Upper lobe of left lung (tissue), 4 donors: ENCODE measurements around the gene KIAA1210.

Experiments used
- EP300 ChIP-seq, 4 donors: sonication (generic); formaldehyde crosslinking; IDR thresholded peaks; one replicate each; pipeline ENCODE4 v1.5.1; 2017; ENCODE audit warnings: antibody characterized with exemption in 4 of 4, control low read depth in 2 of 4
- POLR2A ChIP-seq, 4 donors: fragments of 450-650 bp; IDR thresholded peaks; one replicate each; pipeline ENCODE4 v1.5.1; 2016 to 2017; ENCODE audit warnings: antibody characterized with exemption in 4 of 4, mild to moderate bottlenecking in 2 of 4
- POLR2AphosphoS5 ChIP-seq, 2 donors: sonication (generic); formaldehyde crosslinking; IDR thresholded peaks; one replicate each; pipeline ENCODE4 v1.5.1; 2017; ENCODE audit warnings: antibody characterized with exemption in 2 of 2
- TF ChIP-seq, protein P1 (sequence below), 6 experiments: fragments of 450-650 bp in 4 of 6; fragments of 200-600 bp in 2 of 6; sonication (generic) in 2 of 6; IDR thresholded peaks; one replicate each; pipeline ENCODE4 v1.5.1; 2016 to 2019; ENCODE audit warnings: antibody characterized with exemption in 6 of 6

DNA sequence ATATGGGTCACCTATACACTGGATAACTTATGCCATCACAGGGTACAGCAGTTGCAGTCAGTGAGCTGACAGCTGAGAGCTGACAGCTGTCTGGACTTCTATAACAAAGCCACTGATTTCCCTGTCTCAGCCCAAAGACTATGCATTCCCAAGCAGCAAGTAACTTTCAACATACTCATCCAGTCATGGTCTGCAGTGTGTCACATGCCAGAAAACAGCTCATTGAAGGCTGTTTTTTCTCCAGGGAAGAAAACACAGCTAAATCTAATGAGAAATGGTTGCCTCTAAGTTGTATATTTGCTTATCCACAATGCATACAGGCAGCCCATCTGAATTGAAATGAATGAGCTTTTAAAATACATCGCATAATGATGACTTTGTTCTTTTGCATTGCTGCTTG lies 6.3 kb downstream of the KIAA1210 start:
- TF ChIP-seq EP300 (IDR thresholded peaks at IDR 0.05) = no peak
- TF ChIP-seq POLR2A (IDR thresholded peaks at IDR 0.05) = no peak
- TF ChIP-seq, protein P1, sequence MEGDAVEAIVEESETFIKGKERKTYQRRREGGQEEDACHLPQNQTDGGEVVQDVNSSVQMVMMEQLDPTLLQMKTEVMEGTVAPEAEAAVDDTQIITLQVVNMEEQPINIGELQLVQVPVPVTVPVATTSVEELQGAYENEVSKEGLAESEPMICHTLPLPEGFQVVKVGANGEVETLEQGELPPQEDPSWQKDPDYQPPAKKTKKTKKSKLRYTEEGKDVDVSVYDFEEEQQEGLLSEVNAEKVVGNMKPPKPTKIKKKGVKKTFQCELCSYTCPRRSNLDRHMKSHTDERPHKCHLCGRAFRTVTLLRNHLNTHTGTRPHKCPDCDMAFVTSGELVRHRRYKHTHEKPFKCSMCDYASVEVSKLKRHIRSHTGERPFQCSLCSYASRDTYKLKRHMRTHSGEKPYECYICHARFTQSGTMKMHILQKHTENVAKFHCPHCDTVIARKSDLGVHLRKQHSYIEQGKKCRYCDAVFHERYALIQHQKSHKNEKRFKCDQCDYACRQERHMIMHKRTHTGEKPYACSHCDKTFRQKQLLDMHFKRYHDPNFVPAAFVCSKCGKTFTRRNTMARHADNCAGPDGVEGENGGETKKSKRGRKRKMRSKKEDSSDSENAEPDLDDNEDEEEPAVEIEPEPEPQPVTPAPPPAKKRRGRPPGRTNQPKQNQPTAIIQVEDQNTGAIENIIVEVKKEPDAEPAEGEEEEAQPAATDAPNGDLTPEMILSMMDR (IDR thresholded peaks at IDR 0.05) = no peak
- TF ChIP-seq POLR2AphosphoS5 (IDR thresholded peaks at IDR 0.05) = no peak
